Endodermal cell (in vitro differentiated cells): ENCODE data around the gene APOL1. TPM values are rescaled to one million over a fixed set of nuclear protein-coding genes. Genes with fewer than 3 reads are reported as not detected.
A peak's percentile ranks its signal among the peaks of the same experiment; 100 is the strongest.
"Not testable (repeated sequence)": the region's sequence is repeated elsewhere in the genome, so short reads cannot be mapped to it uniquely, and the experiment has no call there.

Source experiments
- DNase-seq: peaks from one replicate; pipeline ENCODE4 v3.0.0-alpha.2; 2017
- H3K27ac ChIP-seq: 2 replicates; pipeline ENCODE4 v1.5.1; 2013; ENCODE audit warnings: mild to moderate bottlenecking, low read depth, low read length, moderate library complexity
- H3K27me3 ChIP-seq: 2 replicates; pipeline ENCODE4 v1.6.1; 2013; ENCODE audit warnings: mild to moderate bottlenecking, low read length, moderate library complexity; ENCODE audit not compliant: insufficient read depth, control insufficient read depth, poor library complexity, severe bottlenecking
- H3K36me3 ChIP-seq: 2 replicates; pipeline ENCODE4 v1.7.0; 2013; ENCODE audit warnings: mild to moderate bottlenecking, low read length, moderate library complexity; ENCODE audit not compliant: control insufficient read depth, insufficient read depth
- H3K4me1 ChIP-seq: one replicate; pipeline ENCODE4 v1.7.0; 2013; ENCODE audit warnings: low read length; ENCODE audit not compliant: control insufficient read depth, insufficient read depth
- H3K4me3 ChIP-seq: 2 replicates; pipeline ENCODE4 v1.5.1; 2013; ENCODE audit warnings: mild to moderate bottlenecking, low read length, moderate library complexity
- H3K9ac ChIP-seq: 2 replicates; pipeline ENCODE4 v1.6.1; 2013; ENCODE audit warnings: mild to moderate bottlenecking, low read length, moderate library complexity; ENCODE audit not compliant: poor library complexity, severe bottlenecking; ENCODE audit errors: extremely low read depth
- H3K9me3 ChIP-seq: 2 replicates; pipeline ENCODE4 v1.6.1; 2013; ENCODE audit warnings: mild to moderate bottlenecking, low read length, moderate library complexity; ENCODE audit not compliant: control insufficient read depth
- H3K27ac Mint-ChIP-seq: 2 replicates; pipeline ENCODE4 v1.8.0; 2020; ENCODE audit warnings: mixed read lengths
- H3K27me3 Mint-ChIP-seq: 2 replicates; pipeline ENCODE4 v1.8.0; 2021; ENCODE audit warnings: mild to moderate bottlenecking, mixed read lengths; ENCODE audit not compliant: insufficient read depth
- H3K36me3 Mint-ChIP-seq: 2 replicates; pipeline ENCODE4 v1.8.0; 2020; ENCODE audit warnings: low read depth, mixed read lengths
- H3K4me1 Mint-ChIP-seq: 2 replicates; pipeline ENCODE4 v1.8.0; 2020; ENCODE audit warnings: mixed read lengths
- H3K4me3 Mint-ChIP-seq: 2 replicates; pipeline ENCODE4 v1.8.0; 2020; ENCODE audit warnings: mild to moderate bottlenecking, moderate library complexity, mixed read lengths
- H3K9me3 Mint-ChIP-seq: 2 replicates; pipeline ENCODE4 v1.8.0; 2020; ENCODE audit warnings: mild to moderate bottlenecking, mixed read lengths
- CTCF ChIP-seq: fragments of 200-600 bp; sonication (generic); conservative IDR thresholded peaks from 2 replicates; pipeline ENCODE4 v1.5.0; 2021; ENCODE audit warnings: antibody characterized with exemption, mild to moderate bottlenecking
- WGBS, 2 experiments: methylation state at CpG; one replicate each; pipeline versions ENCODE4 v1.1.5 to v1.1.7; 2013; ENCODE audit warnings: missing lambda C conversion rate in 2 of 2, mixed read lengths in 1 of 2; ENCODE audit not compliant: insufficient coverage in 1 of 2, insufficient read length in 1 of 2; 5-methylcytosine and 5-hydroxymethylcytosine counted together
- total RNA-seq, 2 donors: library from RNA; stranded (reverse); fragmentation: NEBNext Ultra II Directional in 1 of 2; extraction: Animal tissue kit (Norgen Biotek cat#: 25700) in 1 of 2; gene quantifications; 2 replicates in 1 of 2; 3 replicates in 1 of 2; pipeline ENCODE4 v1.2.1, GENCODE V29; 2021

The APOL1 gene
- total RNA-seq, 2 donors from 2014 or later = 0.11 to 0.22 TPM

- H3K9me3 Mint-ChIP-seq = peaks cover 23% of the 10 kb centered on the region
- Histone ChIP-seq H3K9ac (no peak overlapping the region), H3K4me1 (no peaks in the 10 kb centered on the region), H3K27ac (no peak overlapping the region), H3K9me3 (peaks cover 23% of the 10 kb centered on the region), H3K36me3 (no peaks in the 10 kb centered on the region), H3K4me3 (no peak overlapping the region), H3K27me3 (no peaks in the 10 kb centered on the region)
- H3K27ac Mint-ChIP-seq = no peak overlapping the region
- H3K27me3 Mint-ChIP-seq = peaks cover 4% of the 10 kb centered on the region
- no peak overlapping the region for H3K4me3 Mint-ChIP-seq
- no peak for TF ChIP-seq CTCF
- DNase-seq = no peak
- 91 to 100% methylated on average over 4 of the region's 5 CpGs for WGBS, 2 experiments
- H3K4me1 Mint-ChIP-seq = peaks cover 6% of the 10 kb centered on the region
- H3K36me3 Mint-ChIP-seq = no peaks in the 10 kb centered on the region
Measured at GRCh38 chr22:36247955-36248354, 5.0 kb upstream of the APOL1 start.

GRCh38 chr22:36249160-36249559 lies 3.8 kb upstream of the APOL1 start:
- Mint-ChIP-seq H3K36me3 (no peaks in the 10 kb centered on the region), H3K27me3 (no peaks in the 10 kb centered on the region), H3K4me1 (peaks cover 9% of the 10 kb centered on the region), H3K27ac (no peak overlapping the region), H3K9me3 (peaks cover 23% of the 10 kb centered on the region), H3K4me3 (no peak overlapping the region)
- no peaks in the 10 kb centered on the region for H3K27me3 ChIP-seq
- H3K27ac ChIP-seq = no peak overlapping the region
- H3K36me3 ChIP-seq = no peaks in the 10 kb centered on the region
- H3K9ac ChIP-seq = no peak overlapping the region
- H3K9me3 ChIP-seq = peaks cover 23% of the 10 kb centered on the region
- H3K4me1 ChIP-seq = no peaks in the 10 kb centered on the region
- DNase-seq = no peak
- no peak for TF ChIP-seq CTCF
- peak overlapping the region; percentile 4 for H3K4me3 ChIP-seq
- 86 to 95% methylated on average over 1 to 2 of the region's 2 CpGs for WGBS, 2 experiments

DNA sequence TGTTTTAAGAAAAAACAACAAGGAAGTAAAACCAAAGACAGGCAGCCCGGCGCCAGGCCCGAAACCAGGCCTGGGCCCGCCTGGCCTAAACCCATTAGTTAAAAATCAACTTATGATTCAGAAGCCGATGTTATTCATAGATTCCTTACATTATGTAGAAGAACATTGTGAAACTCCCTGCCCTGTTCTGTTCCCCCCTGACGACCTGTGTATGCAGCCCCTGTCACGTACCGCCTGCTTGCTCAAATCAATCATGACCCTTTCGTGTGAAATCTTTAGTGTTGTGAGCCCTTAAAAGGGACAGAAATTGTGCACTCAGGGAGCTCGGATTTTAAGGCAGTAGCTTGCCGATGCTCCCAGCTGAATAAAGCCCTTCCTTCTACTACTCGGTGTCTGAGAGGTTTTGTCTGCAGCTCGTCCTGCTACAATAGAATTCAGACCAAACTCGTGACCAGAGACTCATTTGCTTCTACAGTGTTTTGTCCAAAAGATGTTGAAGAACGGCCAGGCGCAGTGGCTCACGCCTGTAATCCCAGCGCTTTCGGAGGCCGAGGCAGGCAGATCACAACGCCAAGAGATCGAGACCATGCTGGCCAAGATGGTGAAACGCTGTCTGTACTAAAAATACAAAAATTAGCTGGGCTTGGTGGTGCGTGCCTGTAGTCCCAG lies 2.5 kb upstream of the APOL1 start:
- not testable (repeated sequence) for H3K9ac ChIP-seq, H3K27me3 Mint-ChIP-seq, H3K27ac ChIP-seq, H3K4me3 ChIP-seq, DNase-seq, H3K27me3 ChIP-seq, H3K27ac Mint-ChIP-seq, H3K36me3 ChIP-seq, H3K4me3 Mint-ChIP-seq, H3K36me3 Mint-ChIP-seq, H3K4me1 ChIP-seq
- peaks cover 23% of the 10 kb centered on the region for H3K9me3 ChIP-seq
- Mint-ChIP-seq H3K9me3 (peaks cover 23% of the 10 kb centered on the region), H3K4me1 (peaks cover 13% of the 10 kb centered on the region)
- WGBS, 2 experiments = 93 to 95% methylated on average over 19 to 24 of the region's 24 CpGs

- not testable (repeated sequence) for H3K4me3 Mint-ChIP-seq, H3K27me3 Mint-ChIP-seq, H3K9ac ChIP-seq, H3K36me3 ChIP-seq, H3K27ac ChIP-seq, H3K36me3 Mint-ChIP-seq, H3K27ac Mint-ChIP-seq, DNase-seq, H3K4me1 ChIP-seq, H3K4me3 ChIP-seq, H3K27me3 ChIP-seq
- H3K9me3 ChIP-seq = peaks cover 23% of the 10 kb centered on the region
- WGBS, 2 experiments = 90 to 93% methylated on average over 3 to 7 of the region's 7 CpGs
- Mint-ChIP-seq H3K4me1 (peaks cover 14% of the 10 kb centered on the region), H3K9me3 (peaks cover 23% of the 10 kb centered on the region)
Measured at GRCh38 chr22:36251979-36252608, 839 bp upstream of the APOL1 start.
